ENCODE measurements around the gene ARL6IP5.

Gene ARL6IP5

GRCh38 chr3:69094467-69095205 lies 9.9 kb downstream of the ARL6IP5 start:
- no peak for DNase-seq (ENCODE audit: low spot score)
- no peak for TF ChIP-seq CTCF (IDR thresholded peaks at IDR 0.05; ENCODE audit: borderline replicate concordance, control extremely low read depth, extremely low read depth, insufficient read depth, missing control alignments)
- in situ Hi-C loops (cut with MboI; ENCODE audit: low sequenced_read_pairs, unreplicated experiment), result no loop called here

DNA sequence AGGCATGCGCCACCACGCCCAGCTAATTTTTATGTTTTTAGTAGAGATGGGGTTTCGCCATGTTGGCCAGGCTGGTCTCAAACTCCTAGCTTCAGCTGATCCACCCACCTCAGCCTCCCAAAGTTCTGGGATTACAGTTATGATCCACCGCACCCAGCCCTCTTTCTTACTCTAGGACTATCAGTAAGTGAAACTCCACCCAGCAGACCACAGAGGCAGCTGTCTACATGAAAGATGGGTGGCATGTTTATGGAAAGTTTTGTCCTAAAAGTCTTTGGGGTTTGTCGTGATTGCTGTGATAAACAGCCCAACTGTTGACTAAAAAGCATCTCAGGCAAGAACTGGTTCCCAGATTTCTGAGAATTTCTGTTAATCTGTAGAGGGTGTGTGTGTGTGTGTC lies 10.9 kb downstream of the ARL6IP5 start:
- DNase-seq (ENCODE audit: low spot score), result no peak
- in situ Hi-C loops (cut with MboI; ENCODE audit: low sequenced_read_pairs, unreplicated experiment), result no loop called here

DNA sequence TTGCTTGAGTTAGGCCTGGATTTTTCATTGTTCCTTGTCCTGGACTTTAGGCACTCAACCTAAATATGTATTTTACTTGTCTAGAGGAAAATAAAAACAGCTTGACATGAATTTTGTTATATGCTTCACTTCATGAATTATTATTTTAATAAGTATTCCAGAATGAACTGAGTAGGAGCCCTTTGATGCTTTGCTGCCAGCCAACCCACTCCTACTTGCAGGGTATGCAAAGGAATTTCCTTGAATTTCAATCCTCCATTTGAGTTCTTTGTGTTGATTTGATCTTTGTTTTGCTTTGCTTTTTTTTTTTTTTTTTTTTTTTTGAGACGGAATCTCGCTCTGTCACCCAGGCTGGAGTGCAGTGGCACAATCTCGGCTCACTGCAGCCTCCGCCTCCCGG lies 11.6 kb downstream of the ARL6IP5 start:
- DNase-seq (ENCODE audit: low spot score), result no peak
- no peak for TF ChIP-seq CTCF (IDR thresholded peaks at IDR 0.05; ENCODE audit: borderline replicate concordance, control extremely low read depth, extremely low read depth, insufficient read depth, missing control alignments)
- in situ Hi-C loops (cut with MboI; ENCODE audit: low sequenced_read_pairs, unreplicated experiment), result no loop called here

More for the DNA sequence above, 10.9 kb downstream of the ARL6IP5 start:
- no peak for TF ChIP-seq CTCF (IDR thresholded peaks at IDR 0.05; ENCODE audit: borderline replicate concordance, control extremely low read depth, extremely low read depth, insufficient read depth, missing control alignments)

- no peak for DNase-seq (ENCODE audit: low spot score)
- TF ChIP-seq CTCF (IDR thresholded peaks at IDR 0.05; ENCODE audit: borderline replicate concordance, control extremely low read depth, extremely low read depth, insufficient read depth, missing control alignments), result no peak
- in situ Hi-C loops (cut with MboI; ENCODE audit: low sequenced_read_pairs, unreplicated experiment), result no loop called here
These were observed 12.8 kb downstream of the ARL6IP5 start for GRCh38 chr3:69097407-69098086.

DNA sequence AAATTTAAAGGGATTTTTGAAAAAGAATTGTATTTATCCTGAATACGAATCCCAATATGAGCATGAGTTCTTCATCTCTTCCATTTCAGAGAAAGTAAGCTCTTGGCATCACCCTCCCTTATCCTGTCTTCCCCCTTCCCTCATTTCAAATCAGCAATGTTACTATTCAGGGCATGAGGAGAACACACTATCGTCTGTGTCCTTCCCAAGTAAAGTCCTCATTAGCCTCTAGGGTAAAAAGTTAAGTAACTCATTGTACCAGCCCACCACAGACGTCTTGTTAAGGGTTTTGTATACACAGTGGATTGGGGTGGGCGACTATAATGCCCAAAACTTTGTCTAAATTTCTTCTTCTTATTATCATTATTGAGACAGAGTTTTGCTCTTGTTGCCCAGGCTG lies 14.8 kb downstream of the ARL6IP5 start:
- TF ChIP-seq CTCF (IDR thresholded peaks at IDR 0.05; ENCODE audit: borderline replicate concordance, control extremely low read depth, extremely low read depth, insufficient read depth, missing control alignments), result no peak
- no peak for DNase-seq (ENCODE audit: low spot score)
- in situ Hi-C loops (cut with MboI; ENCODE audit: low sequenced_read_pairs, unreplicated experiment), result no loop called here

DNA sequence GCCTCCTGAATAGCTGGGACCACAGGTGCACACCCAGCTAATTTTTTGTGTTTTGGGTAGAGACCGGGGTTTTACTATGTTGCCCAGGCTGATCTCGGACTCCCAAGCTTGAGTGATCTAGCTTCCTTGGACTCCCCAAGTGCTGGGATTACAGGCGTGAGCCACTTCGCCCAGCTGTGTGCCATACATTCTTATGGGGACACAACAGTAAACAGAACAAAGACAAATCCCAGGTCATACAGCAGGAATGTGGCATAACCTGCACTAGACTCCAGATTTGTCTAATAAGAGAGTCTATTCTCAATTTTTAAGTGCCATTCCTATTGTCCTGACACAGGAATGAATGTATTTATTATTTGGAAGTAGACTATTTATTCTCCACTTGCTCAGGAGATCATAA lies 17.6 kb downstream of the ARL6IP5 start:
- DNase-seq (ENCODE audit: low spot score), result no peak
- in situ Hi-C loops (cut with MboI; ENCODE audit: low sequenced_read_pairs, unreplicated experiment), result no loop called here
- no peak for TF ChIP-seq CTCF (IDR thresholded peaks at IDR 0.05; ENCODE audit: borderline replicate concordance, control extremely low read depth, extremely low read depth, insufficient read depth, missing control alignments)
